Esophagus squamous epithelium (tissue), 4 donors: Measurements from ENCODE around the gene SLC2A4RG.

Experiments used
- POLR2A ChIP-seq, 4 donors: fragments of 450-650 bp; IDR thresholded peaks; one replicate each; pipeline ENCODE4 v1.6.1; 2017; ENCODE audit warnings: antibody characterized with exemption in 4 of 4, mild to moderate bottlenecking in 4 of 4, moderate library complexity in 3 of 4
- TF ChIP-seq, protein P1 (sequence below), 6 experiments: fragments of 450-650 bp in 4 of 6; fragments of 200-600 bp in 2 of 6; sonication (generic) in 2 of 6; IDR thresholded peaks; one replicate each; pipeline ENCODE4 v1.5.1; 2016 to 2019; ENCODE audit warnings: antibody characterized with exemption in 6 of 6, mild to moderate bottlenecking in 4 of 6, moderate library complexity in 4 of 6

DNA sequence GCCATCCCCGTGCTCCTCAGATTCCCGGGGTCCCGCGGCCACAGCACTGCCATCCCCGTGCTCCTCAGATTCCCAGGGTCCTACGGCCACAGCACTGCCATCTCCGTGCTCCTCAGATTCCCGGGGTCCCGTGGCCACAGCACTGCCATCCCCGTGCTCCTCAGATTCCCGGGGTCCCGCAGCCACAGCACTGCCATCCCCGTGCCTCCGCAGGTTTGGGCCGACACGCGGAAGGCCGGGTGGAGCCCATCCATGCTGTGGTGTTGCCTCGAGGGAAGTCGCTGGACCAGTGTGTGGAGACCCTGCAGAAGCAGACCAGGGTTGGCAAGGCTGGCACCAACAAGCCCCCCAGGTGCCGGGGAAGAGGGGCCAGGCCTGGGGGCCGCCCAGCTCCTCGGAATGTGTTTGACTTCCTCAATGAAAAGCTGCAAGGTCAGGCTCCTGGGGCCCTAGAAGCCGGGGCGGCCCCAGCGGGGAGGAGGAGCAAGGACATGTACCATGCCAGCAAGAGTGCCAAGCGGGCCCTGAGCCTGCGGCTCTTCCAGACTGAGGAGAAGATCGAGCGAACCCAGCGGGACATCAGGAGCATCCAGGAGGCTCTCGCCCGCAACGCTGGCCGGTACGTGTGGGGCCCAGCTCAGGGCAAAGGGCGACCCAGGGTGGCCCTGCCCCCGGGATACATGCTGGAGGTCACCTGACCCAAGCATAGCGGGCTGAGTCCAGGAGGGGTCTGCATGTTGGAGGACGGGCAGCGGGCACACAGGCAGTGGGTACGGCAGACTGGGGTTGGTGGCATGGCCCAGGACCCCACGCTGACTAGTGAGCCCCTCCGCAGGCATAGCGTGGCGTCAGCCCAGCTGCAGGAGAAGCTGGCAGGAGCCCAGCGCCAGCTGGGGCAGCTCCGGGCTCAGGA lies 4.4 kb upstream of the SLC2A4RG start:
- TF ChIP-seq, protein P1, sequence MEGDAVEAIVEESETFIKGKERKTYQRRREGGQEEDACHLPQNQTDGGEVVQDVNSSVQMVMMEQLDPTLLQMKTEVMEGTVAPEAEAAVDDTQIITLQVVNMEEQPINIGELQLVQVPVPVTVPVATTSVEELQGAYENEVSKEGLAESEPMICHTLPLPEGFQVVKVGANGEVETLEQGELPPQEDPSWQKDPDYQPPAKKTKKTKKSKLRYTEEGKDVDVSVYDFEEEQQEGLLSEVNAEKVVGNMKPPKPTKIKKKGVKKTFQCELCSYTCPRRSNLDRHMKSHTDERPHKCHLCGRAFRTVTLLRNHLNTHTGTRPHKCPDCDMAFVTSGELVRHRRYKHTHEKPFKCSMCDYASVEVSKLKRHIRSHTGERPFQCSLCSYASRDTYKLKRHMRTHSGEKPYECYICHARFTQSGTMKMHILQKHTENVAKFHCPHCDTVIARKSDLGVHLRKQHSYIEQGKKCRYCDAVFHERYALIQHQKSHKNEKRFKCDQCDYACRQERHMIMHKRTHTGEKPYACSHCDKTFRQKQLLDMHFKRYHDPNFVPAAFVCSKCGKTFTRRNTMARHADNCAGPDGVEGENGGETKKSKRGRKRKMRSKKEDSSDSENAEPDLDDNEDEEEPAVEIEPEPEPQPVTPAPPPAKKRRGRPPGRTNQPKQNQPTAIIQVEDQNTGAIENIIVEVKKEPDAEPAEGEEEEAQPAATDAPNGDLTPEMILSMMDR (IDR thresholded peaks at IDR 0.05) = no peak
- no peak for TF ChIP-seq POLR2A (IDR thresholded peaks at IDR 0.05)
